22Rv1 (cell line): ENCODE measurements around the gene TNRC6C.

ENCODE experiments used
- CTCF ChIP-seq: fragments of 450-650 bp; IDR thresholded peaks from 2 replicates; pipeline ENCODE4 v1.5.1; 2017; ENCODE audit warnings: mild to moderate bottlenecking
- ZFX ChIP-seq: fragments of 450-650 bp; IDR thresholded peaks from 2 replicates; pipeline ENCODE4 v1.6.1; 2017; ENCODE audit warnings: antibody characterized with exemption, borderline replicate concordance

- TF ChIP-seq CTCF (no peak), ZFX (no peak)
Measured at GRCh38 chr17:77929871-77930436, 28.5 kb upstream of the TNRC6C start.
